ENCODE measurements around the gene MRPL4.

GRCh38 chr19:10230861-10231611 lies 21.0 kb upstream of the MRPL4 start, which contains the start of gene S1PR2:
- TF ChIP-seq CTCF (optimal IDR thresholded peaks at IDR 0.05 in 1 of 3, IDR thresholded peaks at IDR 0.05 in 1 of 3, conservative IDR thresholded peaks at IDR 0.05 in 1 of 3; ENCODE audit: extremely low read depth in 1 of 3, insufficient read depth in 2 of 3, low read length in 3 of 3) (no peak), EZH2 (IDR thresholded peaks at IDR 0.05; ENCODE audit: low read length) (no peak)
